ENCODE results near the gene FDX2.

DNA sequence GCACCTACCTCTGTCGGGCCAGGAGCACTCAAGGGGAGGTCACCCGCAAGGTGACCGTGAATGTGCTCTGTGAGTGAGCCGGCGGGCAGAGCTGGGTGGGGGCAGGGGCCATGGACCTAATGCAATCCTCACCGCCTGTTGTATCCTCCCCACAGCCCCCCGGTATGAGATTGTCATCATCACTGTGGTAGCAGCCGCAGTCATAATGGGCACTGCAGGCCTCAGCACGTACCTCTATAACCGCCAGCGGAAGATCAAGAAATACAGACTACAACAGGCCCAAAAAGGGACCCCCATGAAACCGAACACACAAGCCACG is 30.9 kb downstream of the FDX2 start:
- no peak for TF ChIP-seq POLR2A (IDR thresholded peaks at IDR 0.05)
- TF ChIP-seq, protein P1, sequence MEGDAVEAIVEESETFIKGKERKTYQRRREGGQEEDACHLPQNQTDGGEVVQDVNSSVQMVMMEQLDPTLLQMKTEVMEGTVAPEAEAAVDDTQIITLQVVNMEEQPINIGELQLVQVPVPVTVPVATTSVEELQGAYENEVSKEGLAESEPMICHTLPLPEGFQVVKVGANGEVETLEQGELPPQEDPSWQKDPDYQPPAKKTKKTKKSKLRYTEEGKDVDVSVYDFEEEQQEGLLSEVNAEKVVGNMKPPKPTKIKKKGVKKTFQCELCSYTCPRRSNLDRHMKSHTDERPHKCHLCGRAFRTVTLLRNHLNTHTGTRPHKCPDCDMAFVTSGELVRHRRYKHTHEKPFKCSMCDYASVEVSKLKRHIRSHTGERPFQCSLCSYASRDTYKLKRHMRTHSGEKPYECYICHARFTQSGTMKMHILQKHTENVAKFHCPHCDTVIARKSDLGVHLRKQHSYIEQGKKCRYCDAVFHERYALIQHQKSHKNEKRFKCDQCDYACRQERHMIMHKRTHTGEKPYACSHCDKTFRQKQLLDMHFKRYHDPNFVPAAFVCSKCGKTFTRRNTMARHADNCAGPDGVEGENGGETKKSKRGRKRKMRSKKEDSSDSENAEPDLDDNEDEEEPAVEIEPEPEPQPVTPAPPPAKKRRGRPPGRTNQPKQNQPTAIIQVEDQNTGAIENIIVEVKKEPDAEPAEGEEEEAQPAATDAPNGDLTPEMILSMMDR (IDR thresholded peaks at IDR 0.05): no peak

Data from ovary (tissue), 3 donors.